DND-41 (cell line): ENCODE measurements around the gene DCPS.

Source experiments
- EZH2 ChIP-seq: IDR thresholded peaks from 3 replicates; pipeline ENCODE4 v1.6.1; 2012; ENCODE audit warnings: borderline replicate concordance, low read depth, mild to moderate bottlenecking, moderate library complexity, low read length, inconsistent platforms; ENCODE audit not compliant: severe bottlenecking
- TF ChIP-seq, protein P1 (sequence below): IDR thresholded peaks from 2 replicates; pipeline ENCODE4 v1.5.1; 2012; ENCODE audit warnings: borderline replicate concordance, low read length, moderate library complexity, mild to moderate bottlenecking; ENCODE audit not compliant: poor library complexity, severe bottlenecking; ENCODE audit errors: extremely low read depth

DNA sequence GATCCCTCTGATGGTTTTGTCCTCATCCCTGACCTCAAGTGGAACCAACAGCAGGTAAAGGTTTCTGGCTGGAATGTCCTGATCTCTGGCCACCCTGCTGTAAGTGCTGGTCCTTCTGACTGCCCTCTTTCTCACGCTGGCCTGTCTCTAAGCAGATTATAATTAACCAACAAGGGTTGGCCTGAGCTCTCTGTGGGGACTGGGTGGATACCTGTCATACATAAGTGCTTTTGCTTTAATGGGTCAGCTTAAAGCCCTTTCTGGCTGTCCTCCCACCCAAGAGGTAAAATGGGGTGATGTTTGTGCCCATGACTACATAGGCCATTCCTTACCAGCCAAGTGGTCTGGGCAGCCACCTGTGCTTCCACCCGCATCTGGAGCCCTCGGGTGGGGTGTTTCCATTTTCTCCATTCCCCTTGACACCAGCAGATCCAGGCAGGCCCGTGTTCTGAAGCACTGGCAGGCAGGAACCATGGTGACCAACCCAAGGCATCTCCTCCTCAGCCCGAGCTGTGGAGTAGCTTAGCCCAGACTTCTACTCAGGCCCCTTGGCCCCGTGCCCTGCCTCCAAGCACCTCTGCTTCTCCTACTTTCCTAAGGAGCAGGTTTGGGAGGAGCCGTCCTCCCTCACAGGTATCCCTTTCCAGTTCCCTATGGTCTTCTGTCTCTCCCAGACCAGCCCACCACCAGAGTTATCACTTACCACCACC is 34.6 kb downstream of the DCPS start:
- TF ChIP-seq, protein P1, sequence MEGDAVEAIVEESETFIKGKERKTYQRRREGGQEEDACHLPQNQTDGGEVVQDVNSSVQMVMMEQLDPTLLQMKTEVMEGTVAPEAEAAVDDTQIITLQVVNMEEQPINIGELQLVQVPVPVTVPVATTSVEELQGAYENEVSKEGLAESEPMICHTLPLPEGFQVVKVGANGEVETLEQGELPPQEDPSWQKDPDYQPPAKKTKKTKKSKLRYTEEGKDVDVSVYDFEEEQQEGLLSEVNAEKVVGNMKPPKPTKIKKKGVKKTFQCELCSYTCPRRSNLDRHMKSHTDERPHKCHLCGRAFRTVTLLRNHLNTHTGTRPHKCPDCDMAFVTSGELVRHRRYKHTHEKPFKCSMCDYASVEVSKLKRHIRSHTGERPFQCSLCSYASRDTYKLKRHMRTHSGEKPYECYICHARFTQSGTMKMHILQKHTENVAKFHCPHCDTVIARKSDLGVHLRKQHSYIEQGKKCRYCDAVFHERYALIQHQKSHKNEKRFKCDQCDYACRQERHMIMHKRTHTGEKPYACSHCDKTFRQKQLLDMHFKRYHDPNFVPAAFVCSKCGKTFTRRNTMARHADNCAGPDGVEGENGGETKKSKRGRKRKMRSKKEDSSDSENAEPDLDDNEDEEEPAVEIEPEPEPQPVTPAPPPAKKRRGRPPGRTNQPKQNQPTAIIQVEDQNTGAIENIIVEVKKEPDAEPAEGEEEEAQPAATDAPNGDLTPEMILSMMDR = no peak
- TF ChIP-seq EZH2 = no peak
